ENCODE measurements around the gene BDH1. TPM values are rescaled to one million over a fixed set of nuclear protein-coding genes. Genes with fewer than 3 reads are reported as not detected.

Gene BDH1
- total RNA-seq, 2 donors from 2014 or later = 82.3 to 89.2 TPM

- peaks cover 27% of the 10 kb centered on the region for H3K27me3 Mint-ChIP-seq
- H3K36me3 Mint-ChIP-seq (ENCODE audit: low read depth) = no peaks in the 10 kb centered on the region
- H3K4me1 Mint-ChIP-seq = no peaks in the 10 kb centered on the region
- no peak overlapping the region for H3K4me3 Mint-ChIP-seq
- no peaks in the 10 kb centered on the region for H3K9me3 Mint-ChIP-seq
- ATAC-seq (replicated peaks) = no peak
- H3K27ac Mint-ChIP-seq = no peak overlapping the region
Measured at GRCh38 chr3:197468866-197469382, 86.8 kb downstream of the BDH1 start.

GRCh38 chr3:197468167-197468566 is 87.6 kb downstream of the BDH1 start:
- no peak for ATAC-seq (replicated peaks)
- no peaks in the 10 kb centered on the region for H3K36me3 Mint-ChIP-seq (ENCODE audit: low read depth)
- H3K9me3 Mint-ChIP-seq = no peaks in the 10 kb centered on the region
- peaks cover 26% of the 10 kb centered on the region for H3K27me3 Mint-ChIP-seq
- H3K4me3 Mint-ChIP-seq = no peak overlapping the region
- H3K4me1 Mint-ChIP-seq = peaks cover 4% of the 10 kb centered on the region
- no peak overlapping the region for H3K27ac Mint-ChIP-seq

- H3K4me3 Mint-ChIP-seq = no peak overlapping the region
- H3K9me3 Mint-ChIP-seq = no peaks in the 10 kb centered on the region
- H3K27ac Mint-ChIP-seq = no peak overlapping the region
- H3K36me3 Mint-ChIP-seq (ENCODE audit: low read depth) = no peaks in the 10 kb centered on the region
- no peak for ATAC-seq (replicated peaks)
- H3K27me3 Mint-ChIP-seq = peaks cover 26% of the 10 kb centered on the region
- H3K4me1 Mint-ChIP-seq = peaks cover 4% of the 10 kb centered on the region
Measured at GRCh38 chr3:197466586-197467399, 89.0 kb downstream of the BDH1 start.

- Mint-ChIP-seq H3K36me3 (ENCODE audit: low read depth) (no peaks in the 10 kb centered on the region), H3K27ac (no peak overlapping the region), H3K4me1 (peaks cover 4% of the 10 kb centered on the region), H3K9me3 (no peaks in the 10 kb centered on the region), H3K27me3 (peaks cover 26% of the 10 kb centered on the region), H3K4me3 (no peak overlapping the region)
- no peak for ATAC-seq (replicated peaks)
Measured at GRCh38 chr3:197465996-197466549, 89.7 kb downstream of the BDH1 start.

- no peaks in the 10 kb centered on the region for H3K36me3 Mint-ChIP-seq (ENCODE audit: low read depth)
- no peak overlapping the region for H3K27ac Mint-ChIP-seq
- no peaks in the 10 kb centered on the region for H3K9me3 Mint-ChIP-seq
- H3K4me3 Mint-ChIP-seq = no peak overlapping the region
- H3K4me1 Mint-ChIP-seq = peaks cover 4% of the 10 kb centered on the region
- H3K27me3 Mint-ChIP-seq = peaks cover 26% of the 10 kb centered on the region
- no peak for ATAC-seq (replicated peaks)
Measured at GRCh38 chr3:197465197-197465995, 90.4 kb downstream of the BDH1 start.

GRCh38 chr3:197464794-197465193 is 91.0 kb downstream of the BDH1 start:
- H3K4me1 Mint-ChIP-seq = peaks cover 4% of the 10 kb centered on the region
- H3K27me3 Mint-ChIP-seq = peaks cover 23% of the 10 kb centered on the region
- H3K36me3 Mint-ChIP-seq (ENCODE audit: low read depth) = no peaks in the 10 kb centered on the region
- ATAC-seq (replicated peaks) = no peak
- H3K9me3 Mint-ChIP-seq = no peaks in the 10 kb centered on the region
- no peak overlapping the region for H3K27ac Mint-ChIP-seq
- no peak overlapping the region for H3K4me3 Mint-ChIP-seq

- peaks cover 13% of the 10 kb centered on the region for H3K27me3 Mint-ChIP-seq
- peak; percentile 71 for ATAC-seq (replicated peaks)
- H3K4me3 Mint-ChIP-seq = no peak overlapping the region
- H3K9me3 Mint-ChIP-seq = no peaks in the 10 kb centered on the region
- H3K4me1 Mint-ChIP-seq = peaks cover 4% of the 10 kb centered on the region
- peak overlapping the region; percentile 46 for H3K27ac Mint-ChIP-seq
- no peaks in the 10 kb centered on the region for H3K36me3 Mint-ChIP-seq (ENCODE audit: low read depth)
Measured at GRCh38 chr3:197463279-197463678, 92.5 kb downstream of the BDH1 start.

GRCh38 chr3:197462808-197463207 is 93.0 kb downstream of the BDH1 start:
- no peak overlapping the region for H3K27ac Mint-ChIP-seq
- no peaks in the 10 kb centered on the region for H3K36me3 Mint-ChIP-seq (ENCODE audit: low read depth)
- no peak for ATAC-seq (replicated peaks)
- H3K4me1 Mint-ChIP-seq = peaks cover 4% of the 10 kb centered on the region
- H3K27me3 Mint-ChIP-seq = peaks cover 9% of the 10 kb centered on the region
- H3K9me3 Mint-ChIP-seq = no peaks in the 10 kb centered on the region
- H3K4me3 Mint-ChIP-seq = no peak overlapping the region

- H3K27ac Mint-ChIP-seq = no peak overlapping the region
- H3K27me3 Mint-ChIP-seq = peaks cover 3% of the 10 kb centered on the region
- no peak overlapping the region for H3K4me3 Mint-ChIP-seq
- no peak for ATAC-seq (replicated peaks)
- H3K36me3 Mint-ChIP-seq (ENCODE audit: low read depth) = no peaks in the 10 kb centered on the region
- H3K9me3 Mint-ChIP-seq = no peaks in the 10 kb centered on the region
- H3K4me1 Mint-ChIP-seq = peaks cover 12% of the 10 kb centered on the region
Measured at GRCh38 chr3:197460639-197461038, 95.1 kb downstream of the BDH1 start.

- peaks cover 14% of the 10 kb centered on the region for H3K4me1 Mint-ChIP-seq
- no peaks in the 10 kb centered on the region for H3K36me3 Mint-ChIP-seq (ENCODE audit: low read depth)
- H3K9me3 Mint-ChIP-seq = no peaks in the 10 kb centered on the region
- no peak overlapping the region for H3K27ac Mint-ChIP-seq
- ATAC-seq (replicated peaks) = no peak
- H3K27me3 Mint-ChIP-seq = peaks cover 3% of the 10 kb centered on the region
- no peak overlapping the region for H3K4me3 Mint-ChIP-seq
Measured at GRCh38 chr3:197460002-197460401, 95.8 kb downstream of the BDH1 start.

Other genes with a start within 250 kb of the BDH1 start
- 10 to 100 TPM; 33.8 to 34.0 TPM for gene RUBCN, start 180.9 kb upstream of the BDH1 start, total RNA-seq
- 10 to 100 TPM; 14.5 to 23.7 TPM for gene FYTTD1, start 193.9 kb upstream of the BDH1 start, total RNA-seq
- gene LRCH3, start 235.3 kb upstream of the BDH1 start, total RNA-seq = 10 to 100 TPM; 59.2 to 62.8 TPM

Data from activated T-helper 17 cell treated with anti-CD3 and anti-CD28 coated beads, Interleukin-2, amount 50 U/mL, for 72 hours (primary cell).